COLO829 (cell line): ENCODE results near the gene E2F4.

Experiments
- DNase-seq: peaks from one replicate; pipeline ENCODE4 v3.0.0; 2012; ENCODE audit warnings: low spot score

The E2F4 gene

DNA sequence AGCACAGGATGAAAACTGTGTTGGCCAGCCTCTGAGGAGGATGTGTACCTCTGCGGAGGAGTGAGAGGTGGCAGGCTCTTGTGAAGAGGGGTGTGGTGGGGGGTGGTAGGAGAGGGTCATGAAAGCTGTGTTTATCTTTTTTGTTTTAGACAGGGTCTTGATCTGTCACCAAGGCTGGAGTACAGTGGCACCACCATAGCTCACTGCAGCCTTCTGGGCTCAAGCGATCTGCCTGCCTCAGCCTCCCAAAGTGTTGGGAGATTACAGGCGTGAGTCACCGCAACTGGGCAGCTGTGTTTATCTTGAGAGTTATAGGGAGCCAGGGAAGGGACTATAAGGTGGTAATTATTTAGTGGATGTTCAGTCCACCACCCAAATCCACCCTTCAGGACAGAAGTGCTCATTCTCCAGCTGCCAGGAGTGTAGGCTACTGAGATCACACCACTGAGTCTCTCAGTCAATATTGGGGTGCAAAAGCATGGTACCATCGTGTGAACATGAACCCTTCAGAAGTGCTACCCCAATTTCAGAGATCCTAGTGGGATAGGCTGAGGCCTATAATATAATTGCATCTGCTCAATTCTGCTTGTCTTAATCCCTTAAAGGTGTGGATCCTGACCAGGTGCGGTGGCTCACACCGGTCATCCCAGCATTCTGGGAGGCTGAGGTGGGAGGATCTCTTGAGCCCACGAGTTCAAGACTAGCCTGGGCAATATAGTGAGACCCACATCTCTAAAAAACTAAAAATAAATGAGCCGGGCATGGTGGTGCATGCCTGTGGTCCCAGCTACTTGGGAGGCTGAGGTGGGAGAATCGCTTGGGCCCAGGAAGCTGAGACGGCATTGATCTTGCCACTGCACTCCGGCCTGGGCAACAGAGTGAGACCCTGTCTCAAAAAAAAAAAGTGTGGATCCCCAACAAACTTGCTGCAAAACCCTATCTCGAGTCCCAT is 1.2 kb upstream of the E2F4 start:
- DNase-seq, result no peak

DNA sequence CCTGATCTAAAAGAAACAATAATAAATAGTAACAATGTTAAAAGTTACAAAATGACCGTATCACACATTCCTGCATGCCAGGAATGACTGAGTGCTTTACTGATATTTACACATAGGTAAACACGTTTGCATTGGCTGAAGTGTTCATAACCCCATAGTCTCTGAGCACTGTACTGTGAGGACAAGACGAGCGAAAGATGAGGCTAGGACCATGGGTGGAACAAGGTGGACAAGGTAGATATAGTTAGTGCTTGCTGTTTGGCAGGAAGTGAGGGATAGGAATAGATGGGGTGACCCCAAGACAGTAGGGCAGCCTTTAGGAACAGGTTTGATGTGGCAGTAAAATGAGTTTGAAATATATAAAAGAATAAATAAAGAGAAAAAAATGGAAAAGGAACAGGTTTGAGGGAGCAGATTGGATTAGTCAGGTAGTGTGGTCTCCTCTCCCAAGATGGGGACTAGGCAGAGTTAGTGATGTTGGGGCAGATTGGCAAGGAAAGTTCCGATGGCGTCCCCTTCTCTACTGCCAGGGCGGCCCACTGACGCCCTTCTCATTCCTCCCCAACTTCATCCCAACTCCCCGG is 452 bp upstream of the E2F4 start:
- no peak for DNase-seq

DNA sequence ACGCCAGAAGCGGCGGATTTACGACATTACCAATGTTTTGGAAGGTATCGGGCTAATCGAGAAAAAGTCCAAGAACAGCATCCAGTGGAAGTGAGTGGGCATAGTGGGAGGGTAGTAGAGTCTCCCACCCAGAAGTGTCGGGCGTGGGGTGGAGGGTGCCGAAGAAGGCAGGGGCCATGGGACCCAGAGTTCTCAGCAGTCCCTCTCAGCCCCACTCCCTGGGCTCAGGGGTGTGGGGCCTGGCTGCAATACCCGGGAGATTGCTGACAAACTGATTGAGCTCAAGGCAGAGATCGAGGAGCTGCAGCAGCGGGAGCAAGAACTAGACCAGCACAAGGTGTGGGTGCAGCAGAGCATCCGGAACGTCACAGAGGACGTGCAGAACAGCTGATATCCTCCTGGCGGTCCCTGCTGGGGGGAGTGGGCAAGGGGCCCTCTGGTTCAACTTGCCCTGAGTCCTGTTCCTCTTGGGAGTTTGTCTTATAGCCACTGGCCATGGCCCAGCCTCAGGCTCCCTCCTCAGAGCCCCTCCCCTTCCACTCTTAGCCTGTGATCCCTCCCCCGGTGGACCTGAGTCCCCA is 916 bp downstream of the E2F4 start:
- no peak for DNase-seq

DNA sequence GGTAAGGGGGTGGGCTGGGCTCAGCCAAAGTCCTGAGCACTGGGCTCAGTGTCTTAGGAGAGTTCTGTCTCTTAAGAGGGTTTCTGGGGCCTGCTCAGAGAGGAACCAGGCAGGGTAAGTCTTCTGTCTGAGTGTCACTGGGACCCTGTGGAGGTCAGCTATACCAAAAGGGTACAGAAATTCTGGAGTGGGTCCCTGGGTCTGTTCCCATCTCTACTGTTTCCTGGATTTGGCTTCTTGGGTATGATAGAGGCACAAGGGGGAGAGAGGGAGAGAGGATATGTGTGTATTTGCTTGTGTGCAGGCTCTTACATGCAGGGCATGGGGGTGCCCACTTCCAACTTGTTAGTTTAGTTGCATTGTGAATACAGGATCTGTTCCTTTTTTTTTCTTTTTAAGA is 1.6 kb downstream of the E2F4 start:
- no peak for DNase-seq

DNA sequence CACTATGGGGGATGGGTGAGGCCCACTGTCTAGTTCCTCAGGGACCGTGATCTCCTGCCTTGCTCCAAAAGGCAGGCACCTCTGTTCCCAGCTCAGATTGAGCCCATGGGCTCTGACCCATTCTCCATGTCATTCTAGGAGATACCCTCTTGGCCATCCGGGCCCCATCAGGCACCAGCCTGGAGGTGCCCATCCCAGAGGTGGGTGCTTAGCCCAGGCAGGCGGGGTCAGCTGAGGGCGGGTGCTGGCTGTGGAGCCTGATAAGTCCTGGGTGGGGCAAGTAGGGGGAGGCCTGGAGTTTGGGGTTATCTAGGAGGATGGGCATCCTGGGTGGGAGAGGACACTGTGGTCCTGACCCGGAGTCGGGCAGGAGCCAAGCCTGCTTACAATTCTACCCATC is 2.3 kb downstream of the E2F4 start:
- DNase-seq, result no peak

DNA sequence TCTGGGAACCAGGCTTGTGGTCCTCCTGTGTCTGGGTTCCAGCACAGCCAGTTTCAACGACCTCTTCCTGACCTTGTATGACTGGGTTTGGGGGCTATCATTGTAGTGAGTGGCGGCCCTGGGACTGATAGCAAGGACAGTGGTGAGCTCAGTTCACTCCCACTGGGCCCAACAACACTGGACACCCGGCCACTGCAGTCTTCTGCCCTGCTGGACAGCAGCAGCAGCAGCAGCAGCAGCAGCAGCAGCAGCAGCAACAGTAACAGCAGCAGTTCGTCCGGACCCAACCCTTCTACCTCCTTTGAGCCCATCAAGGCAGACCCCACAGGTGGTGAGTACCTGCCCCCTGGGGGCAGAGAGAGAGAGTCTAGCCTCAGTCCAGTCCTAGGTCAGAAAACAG is 3.7 kb downstream of the E2F4 start:
- no peak for DNase-seq

DNA sequence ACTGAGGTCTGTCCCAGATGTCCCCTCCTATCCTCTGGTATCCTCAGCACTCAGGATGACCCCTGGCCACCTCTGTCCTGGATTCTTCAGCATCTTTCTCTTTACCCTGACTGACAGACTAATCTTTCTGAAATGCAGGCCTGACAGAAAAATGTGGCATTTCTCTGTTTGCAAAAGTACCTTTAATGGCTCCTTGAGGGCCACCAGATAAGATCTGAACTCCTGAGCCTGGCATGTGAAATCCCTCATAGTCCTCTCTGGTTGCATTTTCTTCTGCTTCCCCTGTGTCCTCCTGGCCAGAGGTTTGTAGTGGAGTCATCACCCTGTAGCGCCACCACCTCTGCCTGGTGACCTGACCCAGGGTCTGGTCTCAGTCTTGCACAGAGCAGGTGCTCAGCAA is 4.9 kb downstream of the E2F4 start:
- DNase-seq, result no peak

DNA sequence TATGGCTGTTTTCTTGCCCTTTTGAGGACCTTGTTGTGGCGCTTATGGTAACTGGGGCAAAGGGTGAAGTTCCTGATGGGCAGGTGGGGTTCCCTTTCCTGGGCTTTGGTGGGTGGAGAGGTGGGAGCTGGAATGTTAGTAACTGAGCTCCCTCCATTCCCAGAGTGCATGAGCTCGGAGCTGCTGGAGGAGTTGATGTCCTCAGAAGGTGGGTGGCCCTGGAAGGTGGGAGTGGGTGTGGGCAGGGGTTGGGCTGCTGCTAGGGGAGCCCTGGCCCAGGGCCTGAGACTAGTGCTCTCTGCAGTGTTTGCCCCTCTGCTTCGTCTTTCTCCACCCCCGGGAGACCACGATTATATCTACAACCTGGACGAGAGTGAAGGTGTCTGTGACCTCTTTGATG is 5.7 kb downstream of the E2F4 start:
- DNase-seq, result no peak

DNA sequence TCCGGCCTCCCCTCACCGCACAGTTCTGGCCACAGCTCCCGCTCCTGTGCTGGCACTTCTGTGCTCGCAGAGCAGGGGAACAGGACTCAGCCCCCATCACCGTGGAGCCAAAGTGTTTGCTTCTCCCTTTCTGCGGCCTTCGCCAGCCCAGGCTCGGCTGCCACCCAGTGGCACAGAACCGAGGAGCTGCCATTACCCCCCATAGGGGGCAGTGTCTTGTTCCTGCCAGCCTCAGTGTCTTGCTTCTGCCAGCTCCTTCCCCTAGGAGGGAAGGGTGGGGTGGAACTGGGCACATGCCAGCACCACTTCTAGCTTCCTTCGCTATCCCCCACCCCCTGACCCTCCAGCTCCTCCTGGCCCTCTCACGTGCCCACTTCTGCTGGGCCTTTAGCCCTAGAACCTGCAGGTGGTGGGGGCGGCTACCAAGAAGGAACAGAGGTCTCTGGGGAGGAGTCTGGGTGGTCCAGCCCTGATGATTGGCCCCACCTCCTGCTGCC is 6.3 kb downstream of the E2F4 start:
- no peak for DNase-seq

DNA sequence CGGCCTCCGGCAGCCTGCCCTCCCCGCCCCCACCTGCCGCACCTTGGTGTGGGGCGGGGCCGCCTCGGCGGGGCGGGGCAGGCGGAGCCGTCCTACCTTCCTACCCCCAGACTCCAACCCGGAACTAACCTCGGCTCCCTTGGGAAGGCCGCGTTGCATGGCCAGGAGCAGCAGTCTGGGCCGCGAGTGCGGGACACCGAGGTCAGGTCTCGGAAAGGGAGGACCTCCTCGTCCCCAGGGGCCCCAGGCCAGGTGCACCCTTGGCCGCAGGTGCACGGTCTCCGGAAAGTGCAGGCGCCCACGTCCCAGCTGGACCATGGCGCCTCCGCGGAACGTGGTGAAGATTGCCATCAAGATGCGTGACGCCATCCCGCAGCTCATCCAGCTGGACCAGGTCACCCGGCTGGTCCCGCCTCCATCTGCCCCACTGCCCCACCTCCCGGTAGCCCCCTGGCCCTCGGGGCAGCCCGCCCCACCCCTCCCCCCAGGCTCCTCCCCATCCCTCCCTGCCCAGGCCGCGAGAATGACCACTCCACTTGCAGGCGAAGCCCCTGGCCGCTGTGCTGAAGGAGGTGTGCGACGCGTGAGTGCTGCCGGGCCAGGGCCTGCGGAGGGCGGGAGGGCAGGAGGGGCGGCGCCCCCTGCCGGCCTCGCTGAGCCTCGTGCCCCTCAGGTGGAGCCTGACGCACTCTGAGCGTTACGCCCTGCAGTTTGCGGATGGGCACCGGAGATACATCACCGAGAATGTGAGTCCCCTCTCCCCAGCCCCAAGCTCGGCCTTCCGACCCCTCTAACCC is 7.3 kb downstream of the E2F4 start, which contains the start of gene ELMO3:
Gene ELMO3, plus strand, starts transcription at position 121 of the 797 bp plus-strand sequence. Its CDS starts 196 bp downstream, at position 317.
- no peak for DNase-seq

DNA sequence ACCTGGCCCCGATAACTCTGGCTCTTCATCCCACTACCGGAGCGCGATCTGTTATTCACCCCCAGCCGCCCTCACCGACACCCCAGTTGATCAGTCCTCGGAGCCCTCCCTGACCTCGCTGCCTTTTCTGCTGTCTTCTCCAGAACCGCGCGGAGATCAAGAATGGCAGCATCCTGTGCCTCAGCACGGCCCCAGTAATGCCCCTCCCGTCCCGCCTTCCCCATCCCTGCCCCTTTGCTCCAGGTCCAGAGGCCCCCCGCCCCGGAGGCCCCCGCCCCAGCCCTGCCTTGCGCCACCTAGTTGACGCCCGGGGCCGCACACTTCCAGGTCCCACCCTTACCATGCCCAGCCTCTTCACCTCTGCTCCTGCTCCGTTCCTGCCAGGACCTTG is 7.8 kb downstream of the E2F4 start:
- DNase-seq, result no peak

DNA sequence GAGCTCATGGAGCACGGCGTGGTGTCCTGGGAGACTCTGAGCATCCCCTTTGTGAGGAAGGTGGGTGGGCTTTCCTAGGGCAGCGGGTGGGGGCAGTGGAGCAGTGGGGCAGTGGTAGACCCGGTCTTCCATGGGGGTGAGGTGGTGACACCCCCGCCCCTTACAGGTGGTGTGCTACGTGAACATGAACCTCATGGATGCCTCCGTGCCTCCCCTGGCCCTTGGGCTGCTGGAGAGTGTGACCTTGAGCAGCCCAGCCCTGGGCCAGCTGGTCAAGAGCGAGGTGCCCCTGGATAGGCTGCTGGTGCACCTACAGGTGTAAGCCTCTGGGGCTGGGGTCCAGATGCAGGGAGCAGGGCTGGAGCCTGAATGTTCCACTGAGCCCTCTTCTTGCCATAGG is 8.5 kb downstream of the E2F4 start:
- no peak for DNase-seq

DNA sequence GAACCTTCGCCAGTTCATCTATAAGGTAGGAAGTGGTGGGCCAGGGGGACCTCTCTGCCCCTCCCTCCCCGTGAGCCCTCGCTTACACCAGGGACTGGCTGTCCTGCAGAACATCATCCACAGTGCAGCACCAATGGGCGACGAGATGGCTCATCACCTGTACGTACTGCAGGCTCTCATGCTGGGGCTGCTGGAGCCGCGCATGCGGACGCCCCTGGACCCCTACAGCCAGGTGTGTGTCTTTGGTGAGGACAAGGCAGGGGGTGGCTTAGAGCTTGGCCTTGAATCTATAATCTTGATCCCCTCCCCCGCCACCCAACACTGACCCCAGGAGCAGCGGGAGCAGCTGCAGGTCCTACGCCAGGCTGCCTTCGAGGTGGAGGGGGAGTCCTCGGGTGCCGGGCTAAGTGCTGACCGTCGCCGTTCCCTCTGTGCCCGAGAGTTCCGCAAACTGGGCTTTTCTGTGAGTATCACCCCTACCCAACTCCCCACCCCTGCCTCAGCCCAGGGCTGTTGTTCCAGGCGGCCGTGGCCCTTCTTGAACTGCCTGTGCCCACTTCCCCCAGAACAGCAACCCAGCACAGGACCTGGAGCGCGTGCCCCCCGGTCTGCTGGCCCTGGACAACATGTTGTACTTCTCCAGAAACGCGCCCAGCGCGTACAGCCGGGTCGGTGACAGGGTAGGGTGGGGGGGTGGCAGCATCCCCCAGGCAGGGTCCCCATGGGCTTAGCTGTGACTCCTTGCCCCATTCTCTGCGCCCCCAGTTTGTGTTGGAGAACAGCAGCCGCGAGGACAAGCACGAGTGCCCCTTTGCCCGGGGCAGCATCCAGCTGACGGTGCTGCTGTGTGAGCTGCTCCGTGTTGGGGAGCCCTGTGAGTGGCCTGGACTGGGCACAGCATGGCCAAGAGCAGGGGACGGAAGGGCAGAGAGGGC is 9.7 kb downstream of the E2F4 start:
- no peak for DNase-seq

DNA sequence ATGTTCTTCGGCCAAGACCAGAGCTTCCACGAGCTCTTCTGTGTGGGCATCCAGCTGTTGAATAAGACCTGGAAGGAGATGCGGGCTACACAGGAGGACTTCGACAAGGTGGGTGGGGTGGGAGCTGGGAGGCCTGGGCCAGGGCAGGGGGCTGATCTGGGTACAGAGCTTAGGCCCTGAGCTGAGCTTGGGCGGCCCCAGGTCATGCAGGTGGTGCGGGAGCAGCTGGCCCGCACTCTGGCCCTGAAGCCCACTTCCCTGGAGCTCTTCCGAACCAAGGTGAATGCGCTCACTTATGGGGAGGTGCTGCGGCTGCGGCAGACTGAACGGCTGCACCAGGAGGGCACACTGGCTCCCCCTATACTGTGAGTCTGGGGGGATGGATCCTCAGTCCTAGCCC is 10.5 kb downstream of the E2F4 start:
- no peak for DNase-seq

DNA sequence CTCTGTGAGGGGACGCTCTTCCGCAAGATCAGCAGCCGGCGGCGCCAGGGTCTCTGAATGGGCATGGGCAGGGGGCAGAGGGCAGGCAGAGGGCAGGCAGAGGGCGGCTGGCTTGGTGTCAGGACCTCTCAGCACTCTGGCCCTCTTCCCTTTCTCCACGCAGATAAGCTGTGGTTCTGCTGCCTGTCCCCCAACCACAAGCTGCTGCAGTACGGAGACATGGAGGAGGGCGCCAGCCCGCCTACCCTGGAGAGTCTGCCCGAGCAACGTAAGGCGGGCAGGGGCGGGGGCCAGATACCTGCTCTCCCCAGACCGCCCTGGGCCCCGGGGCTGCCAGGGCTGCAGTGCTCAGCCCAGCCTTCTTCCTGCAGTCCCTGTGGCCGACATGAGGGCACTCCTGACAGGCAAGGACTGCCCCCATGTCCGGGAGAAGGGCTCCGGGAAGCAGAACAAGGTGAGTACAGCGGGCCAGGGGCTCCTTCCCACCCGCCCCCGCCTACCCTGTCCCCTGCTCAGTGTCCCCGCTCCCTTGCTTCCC is 11.1 kb downstream of the E2F4 start:
- DNase-seq, result no peak

DNA sequence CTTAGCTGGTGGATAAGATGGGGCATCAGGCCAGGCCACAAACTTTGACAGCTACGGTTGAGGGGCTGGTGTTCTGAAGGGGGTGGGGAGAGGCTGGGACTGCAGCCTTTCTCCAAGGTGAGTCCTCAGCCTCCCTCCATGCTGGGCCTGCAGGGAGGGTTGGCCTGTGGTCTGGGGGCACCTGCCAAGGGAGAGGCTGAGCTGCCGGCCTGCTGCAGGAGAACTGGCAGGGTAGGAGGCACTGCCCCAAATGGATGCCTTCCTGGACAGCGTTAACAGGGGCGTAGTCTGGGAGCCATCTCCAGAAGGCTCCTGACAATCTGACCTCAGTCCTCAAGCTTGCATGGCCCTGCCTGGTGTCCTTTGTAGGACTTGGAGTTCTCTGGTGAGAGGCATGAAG is 12.1 kb downstream of the E2F4 start:
- DNase-seq, result no peak

DNA sequence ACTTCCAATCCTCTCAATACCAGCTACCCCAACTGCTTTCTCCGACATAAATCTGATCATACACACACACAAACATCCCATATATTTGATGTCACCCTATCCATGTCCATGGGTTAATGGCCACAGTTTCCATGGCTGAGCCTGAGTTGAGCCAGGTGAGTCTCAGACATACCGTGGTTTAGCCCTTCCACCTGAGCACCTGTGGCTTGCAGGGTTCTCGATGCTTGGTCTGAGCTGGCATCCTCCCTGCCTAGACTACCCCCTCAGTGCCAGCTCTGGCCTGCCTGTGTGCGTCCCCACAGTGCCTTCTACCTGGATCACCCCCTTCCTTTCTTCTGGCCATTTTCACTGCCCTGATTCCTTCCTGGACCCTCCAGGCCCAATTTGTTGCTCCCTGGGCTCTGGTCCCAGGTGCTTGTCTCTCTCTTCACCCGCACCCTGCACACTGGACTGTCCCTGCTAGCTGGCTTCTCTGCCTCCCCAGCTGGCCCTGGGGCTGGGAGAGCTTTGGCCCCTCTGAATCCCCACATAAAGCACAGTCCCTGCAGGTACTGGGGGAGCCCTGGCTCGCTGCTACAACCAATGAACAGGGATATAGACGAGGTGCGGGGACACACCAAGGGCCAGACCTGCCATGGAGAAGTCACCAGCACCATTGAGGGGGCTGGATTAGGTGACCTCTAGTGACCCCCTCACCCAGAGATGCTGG is 14.3 kb downstream of the E2F4 start:
- no peak for DNase-seq

DNA sequence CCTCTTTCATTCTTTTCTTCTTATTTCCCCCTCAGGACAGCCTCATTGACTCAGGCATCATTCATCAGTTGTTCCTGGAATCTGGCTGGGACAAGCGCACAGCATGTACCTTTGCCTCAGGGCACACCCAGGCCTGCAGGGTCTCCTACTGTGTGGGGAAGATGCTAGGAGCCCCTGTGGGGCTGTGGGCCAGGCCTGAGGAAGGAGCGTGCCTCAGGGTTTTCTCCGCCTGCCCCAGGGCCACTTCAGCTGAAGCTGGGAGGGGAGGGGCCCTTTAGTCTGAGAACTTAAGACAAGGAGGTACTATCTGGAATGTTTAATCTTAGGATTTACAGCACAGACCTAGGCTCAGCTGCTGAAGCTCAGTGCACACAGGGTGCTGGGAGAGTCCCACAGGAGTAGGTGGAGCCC is 14.9 kb downstream of the E2F4 start:
- no peak for DNase-seq

DNA sequence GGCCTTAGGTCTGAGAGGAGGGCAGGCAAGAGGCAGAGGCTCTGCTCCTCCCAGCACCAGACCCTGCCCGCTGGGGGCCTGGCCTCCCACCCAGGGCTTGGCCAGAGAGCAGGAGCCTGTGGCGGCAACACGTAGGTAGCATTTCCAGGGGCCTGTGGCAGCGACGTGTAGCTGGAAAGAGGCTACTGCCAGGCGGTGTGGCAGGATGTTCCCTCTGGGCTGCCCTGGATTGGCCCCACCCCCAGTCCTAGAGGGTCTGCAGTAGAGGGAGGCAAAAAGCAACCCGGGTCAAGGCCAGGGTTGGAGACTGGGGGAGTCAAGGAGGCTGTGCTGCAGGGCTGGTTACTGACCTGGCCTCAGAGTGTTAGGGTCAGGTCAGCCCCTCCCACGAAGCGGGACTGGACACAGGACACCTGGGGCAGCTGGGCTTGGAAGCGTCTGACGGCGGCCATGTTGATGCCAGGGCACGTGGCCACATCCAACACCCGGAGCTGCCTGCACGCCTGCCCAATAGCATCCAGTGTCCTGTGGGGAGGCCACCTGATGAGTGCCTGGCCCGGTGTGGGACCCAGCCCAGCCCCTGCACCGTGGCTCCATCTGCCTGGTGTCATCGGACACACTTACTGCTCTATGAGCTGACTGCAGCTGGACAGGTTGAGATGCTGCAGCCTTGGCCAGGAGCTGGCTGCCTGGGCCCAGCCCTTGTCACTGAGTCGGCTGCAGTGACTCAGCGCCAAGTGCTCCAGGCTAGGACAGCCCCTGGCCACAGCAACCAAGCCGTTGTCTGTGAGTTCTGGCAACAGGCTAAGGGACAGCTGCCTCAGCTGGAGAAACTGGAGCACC is 15.5 kb downstream of the E2F4 start:
- DNase-seq, result no peak
